CD1c-positive myeloid dendritic cell (primary cell): ENCODE results near the gene GET4.
"Not testable (repeated sequence)": the region's sequence is repeated elsewhere in the genome, so short reads cannot be mapped to it uniquely, and the experiment has no call there.

Experiments used
- DNase-seq: peaks from one replicate; pipeline ENCODE4 v3.0.0-alpha.2; 2016; ENCODE audit errors: extremely low spot score

GET4 gene

GRCh38 chr7:869348-869747 lies 7.0 kb upstream of the GET4 start:
- no peak for DNase-seq

GRCh38 chr7:871900-872537 lies 4.3 kb upstream of the GET4 start:
- no peak for DNase-seq

- DNase-seq = not testable (repeated sequence)
These were observed 3.7 kb upstream of the GET4 start for GRCh38 chr7:872685-873084.

GRCh38 chr7:873367-874002 lies 2.9 kb upstream of the GET4 start:
- peak; percentile 90 for DNase-seq

GRCh38 chr7:874031-874749 lies 2.2 kb upstream of the GET4 start:
- no peak for DNase-seq

- DNase-seq = no peak
These were observed 1.3 kb upstream of the GET4 start for GRCh38 chr7:875051-875450.

GRCh38 chr7:875476-876076 lies 778 bp upstream of the GET4 start:
- no peak for DNase-seq

GRCh38 chr7:876972-877311 lies 588 bp downstream of the GET4 start:
- no peak for DNase-seq

- no peak for DNase-seq
These were observed 1.2 kb downstream of the GET4 start for GRCh38 chr7:877312-878232.

- no peak for DNase-seq
These were observed 2.7 kb downstream of the GET4 start for GRCh38 chr7:879093-879492.

GRCh38 chr7:879706-880105 lies 3.4 kb downstream of the GET4 start:
- DNase-seq = no peak

GRCh38 chr7:880450-880849 lies 4.1 kb downstream of the GET4 start:
- no peak for DNase-seq

GRCh38 chr7:881441-882234 lies 5.3 kb downstream of the GET4 start:
- DNase-seq = no peak

GRCh38 chr7:882336-883035 lies 6.1 kb downstream of the GET4 start:
- no peak for DNase-seq

- DNase-seq = no peak
These were observed 7.0 kb downstream of the GET4 start for GRCh38 chr7:883055-884021.

GRCh38 chr7:884191-885003 lies 8.0 kb downstream of the GET4 start:
- DNase-seq = no peak

- no peak for DNase-seq
These were observed 9.0 kb downstream of the GET4 start for GRCh38 chr7:885261-885892.
